SH-SY5Y (cell line): ENCODE measurements around the gene XG.

Source experiments
- GATA2 ChIP-seq: IDR thresholded peaks from 2 replicates; pipeline ENCODE4 v1.6.1; 2011; ENCODE audit warnings: mild to moderate bottlenecking, low read depth, low read length
- GATA3 ChIP-seq: IDR thresholded peaks from 2 replicates; pipeline ENCODE4 v1.6.1; 2011; ENCODE audit warnings: low read depth, mild to moderate bottlenecking, low read length, moderate library complexity

DNA sequence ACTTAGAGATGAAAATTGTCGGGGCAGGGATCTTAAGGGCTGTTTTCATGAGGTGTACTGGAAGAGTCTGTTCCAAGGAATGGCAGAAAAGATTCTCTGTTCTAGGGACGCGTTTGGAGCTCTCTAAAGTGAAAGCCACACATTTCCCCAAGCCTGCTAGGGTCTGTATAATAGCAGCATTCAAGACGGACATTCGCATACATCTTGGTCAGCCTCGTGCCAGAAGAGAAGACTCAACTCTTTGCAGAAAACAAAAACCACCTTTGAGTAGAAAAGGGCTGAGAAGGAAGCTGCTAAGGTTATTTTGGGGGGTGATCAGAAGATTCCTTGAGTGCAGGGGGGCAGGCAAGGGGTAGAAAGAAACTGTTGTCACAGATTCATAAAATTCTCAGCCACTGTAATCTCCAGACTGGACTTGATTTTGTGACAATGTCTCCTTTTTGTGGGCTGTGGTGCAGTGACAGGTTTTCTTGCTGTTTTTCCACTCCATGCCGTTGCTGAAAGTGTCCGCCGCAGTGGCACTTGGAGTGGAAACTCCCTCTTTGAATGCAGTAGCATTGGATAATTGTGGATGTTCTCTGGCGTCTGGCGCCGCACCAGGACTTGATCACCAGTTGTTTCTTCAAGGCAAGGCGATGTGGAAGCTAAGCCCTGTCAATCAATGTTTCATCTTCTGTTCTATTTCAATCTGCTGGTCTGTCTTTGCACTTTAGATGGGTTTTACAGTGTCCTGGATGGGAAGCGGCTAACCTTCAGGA, 79.8 kb downstream of the XG start:
- TF ChIP-seq GATA2 (no peak), GATA3 (no peak)
